ENCODE results near the gene PAX2.

GRCh38 chr10:100866575-100867098, 121.3 kb downstream of the PAX2 start:
- TF ChIP-seq CTCF (conservative IDR thresholded peaks at IDR 0.05), result no peak
- TF ChIP-seq ZFX (IDR thresholded peaks at IDR 0.05), result no peak
